IPS-15b (cell line): ENCODE data around the gene BCL2L11.

Source experiments
- H3K27me3 ChIP-seq: one replicate; pipeline ENCODE4 v1.6.1; 2013; ENCODE audit warnings: low read length; ENCODE audit not compliant: control insufficient read depth, insufficient read depth
- H3K36me3 ChIP-seq: one replicate; pipeline ENCODE4 v1.6.1; 2013; ENCODE audit warnings: low read length; ENCODE audit not compliant: control insufficient read depth, insufficient read depth
- H3K4me1 ChIP-seq: one replicate; pipeline ENCODE4 v1.6.1; 2013; ENCODE audit warnings: mild to moderate bottlenecking, low read length; ENCODE audit not compliant: control insufficient read depth, insufficient read depth
- H3K4me3 ChIP-seq: one replicate; pipeline ENCODE4 v1.5.1; 2013; ENCODE audit warnings: low read depth, low read length
- H3K9ac ChIP-seq: one replicate; pipeline ENCODE4 v1.6.1; 2013; ENCODE audit warnings: low read depth, mild to moderate bottlenecking, low read length
- H3K9me3 ChIP-seq: one replicate; pipeline ENCODE4 v1.6.1; 2013; ENCODE audit warnings: mild to moderate bottlenecking, low read length; ENCODE audit not compliant: control insufficient read depth, insufficient read depth

The BCL2L11 gene

DNA sequence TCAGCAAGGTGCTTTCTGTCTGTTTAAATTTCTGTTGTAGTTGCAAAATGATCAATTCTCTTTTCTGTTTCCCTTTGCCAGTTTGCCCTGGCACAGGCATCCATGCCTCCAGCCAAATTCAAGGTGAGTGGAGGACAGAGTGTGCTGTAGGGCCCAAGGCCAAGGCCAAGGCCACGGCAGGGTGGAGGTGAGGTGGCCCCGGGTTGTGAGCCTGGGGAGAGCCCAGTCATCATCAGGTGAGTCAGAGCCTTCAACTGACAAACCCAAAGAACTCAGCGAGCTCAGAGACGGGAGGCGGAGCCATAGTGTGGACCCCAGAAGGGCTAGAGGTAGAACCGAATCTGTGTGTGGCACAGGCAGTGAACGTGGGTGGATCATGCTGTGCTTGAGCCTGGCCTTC lies 55.7 kb downstream of the BCL2L11 start:
- peaks cover 5% of the 10 kb centered on the region for H3K4me1 ChIP-seq
- no peaks in the 10 kb centered on the region for H3K27me3 ChIP-seq
- H3K36me3 ChIP-seq: no peaks in the 10 kb centered on the region
- no peaks in the 10 kb centered on the region for H3K9me3 ChIP-seq
- H3K9ac ChIP-seq: no peak overlapping the region
- H3K4me3 ChIP-seq: no peak overlapping the region

DNA sequence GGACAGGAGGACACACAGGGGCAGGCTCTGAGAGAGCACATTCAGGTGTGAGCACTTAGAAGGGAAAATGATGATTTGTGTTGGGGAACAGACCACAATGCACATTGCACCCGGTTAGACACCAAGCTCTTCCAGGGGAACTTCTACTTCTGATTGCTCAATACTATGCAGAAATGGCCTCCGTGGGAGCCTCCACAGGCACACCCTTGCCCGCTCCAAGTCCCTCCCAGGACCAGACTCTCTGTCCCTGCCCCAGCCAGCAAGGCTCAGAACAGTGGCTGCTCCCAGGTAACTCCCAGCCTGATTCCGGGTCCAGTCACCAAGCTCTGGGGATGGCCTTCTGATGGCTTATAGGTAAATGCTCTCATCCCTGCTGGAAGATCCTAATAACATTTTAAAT lies 56.2 kb downstream of the BCL2L11 start:
- Histone ChIP-seq H3K9ac (no peak overlapping the region), H3K4me1 (peaks cover 5% of the 10 kb centered on the region), H3K36me3 (no peaks in the 10 kb centered on the region), H3K4me3 (no peak overlapping the region), H3K9me3 (no peaks in the 10 kb centered on the region), H3K27me3 (no peaks in the 10 kb centered on the region)

DNA sequence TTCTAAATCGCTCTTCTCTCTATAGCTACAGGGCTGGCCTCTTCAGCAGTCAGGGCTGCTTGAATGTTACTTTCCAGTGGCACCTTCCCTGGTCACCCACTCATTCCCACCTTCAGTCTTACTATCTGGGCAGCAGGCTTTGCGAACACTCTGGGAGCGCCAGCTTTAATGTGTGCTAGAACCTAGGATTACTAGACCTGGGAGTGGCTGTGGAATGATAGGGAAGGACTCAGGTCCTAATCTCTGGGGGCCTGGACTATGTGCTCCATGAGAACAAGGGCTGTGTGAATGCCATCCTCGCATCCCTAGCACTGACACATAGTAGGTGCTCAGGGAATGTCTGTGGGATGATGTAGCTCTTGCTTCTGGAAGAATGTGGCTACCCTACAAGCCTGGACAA lies 57.6 kb downstream of the BCL2L11 start:
- H3K27me3 ChIP-seq: no peaks in the 10 kb centered on the region
- H3K9ac ChIP-seq: no peak overlapping the region
- H3K36me3 ChIP-seq: no peaks in the 10 kb centered on the region
- H3K4me1 ChIP-seq: peaks cover 5% of the 10 kb centered on the region
- H3K9me3 ChIP-seq: no peaks in the 10 kb centered on the region
- H3K4me3 ChIP-seq: no peak overlapping the region

DNA sequence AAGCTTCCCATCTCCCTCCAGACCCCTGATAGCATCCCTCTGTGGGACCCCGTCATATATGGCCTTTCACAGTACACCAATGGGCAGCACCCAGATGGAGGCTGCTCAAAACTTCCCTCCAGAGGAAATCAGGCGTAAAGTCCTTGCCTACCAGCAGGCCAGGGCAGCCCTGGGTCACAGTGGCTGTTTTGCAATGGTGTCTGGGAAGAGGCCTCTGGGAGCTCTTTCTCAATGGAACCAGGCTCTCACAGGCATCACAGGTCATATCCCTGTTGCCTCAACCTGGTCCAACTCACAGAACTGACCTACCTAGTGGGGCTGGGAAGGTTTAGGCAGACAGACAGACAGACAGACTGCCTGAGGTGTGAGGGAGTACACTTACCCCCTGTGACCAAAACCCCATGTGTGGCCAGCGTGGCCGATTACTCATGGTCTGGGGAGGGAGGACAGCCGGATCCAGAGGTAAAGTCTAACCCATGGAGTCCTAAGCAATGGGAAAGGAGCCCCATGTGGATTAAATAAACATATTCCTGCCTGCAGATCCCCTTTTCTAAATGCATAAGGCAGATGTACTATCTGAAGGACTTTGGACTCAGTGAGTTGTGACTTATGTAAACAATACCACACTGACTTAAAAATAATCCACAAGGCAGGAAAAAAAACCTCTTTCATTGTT lies 58.2 kb downstream of the BCL2L11 start:
- Histone ChIP-seq H3K4me3 (no peak overlapping the region), H3K9me3 (no peaks in the 10 kb centered on the region), H3K27me3 (no peaks in the 10 kb centered on the region), H3K36me3 (no peaks in the 10 kb centered on the region), H3K4me1 (peaks cover 5% of the 10 kb centered on the region), H3K9ac (no peak overlapping the region)

DNA sequence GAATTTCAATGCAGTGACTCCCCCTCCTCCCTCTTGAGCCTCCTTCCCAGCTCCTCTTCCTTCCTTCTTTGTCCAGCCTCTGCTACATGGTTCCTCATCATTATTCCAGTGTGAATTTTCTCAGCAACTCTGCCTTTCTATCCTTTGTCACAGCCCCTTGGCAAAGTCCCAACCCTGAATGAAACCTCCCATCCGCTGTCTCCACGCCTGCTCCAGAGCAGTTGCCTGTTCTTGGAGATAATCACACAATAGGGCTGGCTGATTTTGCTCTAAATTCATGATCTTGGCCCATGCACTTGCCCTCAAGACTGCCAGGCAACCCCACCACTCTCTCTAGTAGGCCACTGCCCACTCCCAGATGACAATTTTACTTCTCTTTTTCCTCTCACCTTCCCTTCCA lies 61.4 kb downstream of the BCL2L11 start:
- no peaks in the 10 kb centered on the region for H3K4me1 ChIP-seq
- no peaks in the 10 kb centered on the region for H3K36me3 ChIP-seq
- H3K9ac ChIP-seq: no peak overlapping the region
- H3K4me3 ChIP-seq: no peak overlapping the region
- no peaks in the 10 kb centered on the region for H3K27me3 ChIP-seq
- no peaks in the 10 kb centered on the region for H3K9me3 ChIP-seq

DNA sequence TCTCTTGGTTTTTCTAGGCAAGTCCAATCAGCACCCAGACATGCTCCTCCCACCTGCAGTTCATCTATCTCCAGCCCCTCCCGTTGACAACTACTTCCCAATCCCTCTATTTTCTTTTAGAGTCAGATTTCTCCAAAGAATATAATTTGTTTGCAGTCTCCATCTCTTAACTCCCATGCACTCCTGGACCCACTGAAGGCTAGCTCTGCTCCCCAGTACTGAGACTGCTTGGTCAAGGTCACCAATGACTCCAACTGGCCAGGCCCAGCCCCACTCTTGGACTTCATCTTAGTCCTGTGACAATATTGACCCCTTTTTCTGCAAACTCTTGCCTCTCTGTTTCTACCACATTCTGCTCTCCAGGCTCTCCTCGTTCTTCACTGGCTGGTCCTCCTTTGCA lies 62.0 kb downstream of the BCL2L11 start:
- no peaks in the 10 kb centered on the region for H3K9me3 ChIP-seq
- H3K4me1 ChIP-seq: no peaks in the 10 kb centered on the region
- no peak overlapping the region for H3K4me3 ChIP-seq
- H3K27me3 ChIP-seq: no peaks in the 10 kb centered on the region
- no peak overlapping the region for H3K9ac ChIP-seq
- H3K36me3 ChIP-seq: no peaks in the 10 kb centered on the region

DNA sequence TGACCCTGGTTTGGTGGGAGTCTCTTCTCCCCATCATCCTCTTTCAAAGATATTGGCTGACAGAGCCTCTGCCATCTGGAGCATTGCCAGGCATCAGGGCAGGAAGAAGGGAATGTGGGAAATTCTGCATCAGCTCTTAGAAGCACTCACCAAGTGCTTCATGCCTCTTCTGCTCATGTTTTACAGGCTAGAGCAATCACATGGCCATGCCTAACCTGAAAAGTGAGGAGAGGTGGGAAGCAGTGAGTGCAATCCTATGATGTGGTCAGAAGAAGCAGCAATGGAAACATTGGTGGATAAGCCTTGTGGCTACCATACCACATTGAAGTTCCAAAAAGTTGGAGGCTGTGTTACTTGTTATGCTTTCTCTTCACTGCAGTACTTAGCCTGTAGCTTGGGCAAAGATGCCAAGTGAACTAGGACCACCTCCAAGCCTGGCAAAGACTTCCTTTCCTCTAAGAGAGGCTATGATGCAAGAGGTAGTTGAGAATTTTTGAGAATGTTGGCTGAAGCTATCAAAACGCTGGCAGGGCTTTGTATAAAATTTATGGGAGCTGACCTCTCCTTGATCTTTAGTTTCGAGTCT lies 64.1 kb downstream of the BCL2L11 start:
- no peaks in the 10 kb centered on the region for H3K36me3 ChIP-seq
- no peaks in the 10 kb centered on the region for H3K27me3 ChIP-seq
- no peaks in the 10 kb centered on the region for H3K4me1 ChIP-seq
- no peak overlapping the region for H3K9ac ChIP-seq
- H3K4me3 ChIP-seq: no peak overlapping the region
- no peaks in the 10 kb centered on the region for H3K9me3 ChIP-seq

DNA sequence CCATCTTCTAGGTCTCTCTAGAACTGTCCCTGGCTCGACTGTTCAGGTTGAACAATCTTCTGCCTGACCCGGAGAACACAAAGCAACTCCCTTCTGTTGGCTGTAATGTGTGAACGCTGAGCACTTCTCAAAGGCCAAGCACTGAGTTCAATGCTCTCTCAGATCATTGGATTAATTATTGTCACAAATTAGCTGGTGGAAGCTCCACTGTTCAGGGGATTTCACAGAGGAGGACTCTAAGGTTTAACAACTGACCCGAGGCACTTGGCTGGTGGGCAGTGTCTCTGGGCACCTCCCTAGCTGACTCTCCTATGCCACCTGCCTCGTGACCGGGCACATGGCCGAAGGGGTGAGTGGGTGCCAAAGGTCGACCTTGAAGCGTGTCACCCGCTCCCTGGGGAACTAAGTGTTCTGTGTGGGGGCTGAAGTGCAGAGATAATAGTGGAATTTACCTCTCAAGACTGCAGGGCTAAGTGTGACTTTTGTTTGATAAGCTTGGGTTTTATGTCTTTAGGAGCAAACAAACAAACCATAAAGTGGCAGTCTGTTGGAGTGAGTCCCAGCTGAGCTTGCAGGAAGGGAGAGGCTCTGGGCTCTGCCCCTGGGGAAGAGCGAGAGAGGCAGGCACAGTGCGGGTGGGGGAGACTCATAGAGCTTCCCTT lies 64.8 kb downstream of the BCL2L11 start:
- Histone ChIP-seq H3K9me3 (no peaks in the 10 kb centered on the region), H3K27me3 (no peaks in the 10 kb centered on the region), H3K4me3 (no peak overlapping the region), H3K9ac (no peak overlapping the region), H3K4me1 (no peaks in the 10 kb centered on the region), H3K36me3 (no peaks in the 10 kb centered on the region)

DNA sequence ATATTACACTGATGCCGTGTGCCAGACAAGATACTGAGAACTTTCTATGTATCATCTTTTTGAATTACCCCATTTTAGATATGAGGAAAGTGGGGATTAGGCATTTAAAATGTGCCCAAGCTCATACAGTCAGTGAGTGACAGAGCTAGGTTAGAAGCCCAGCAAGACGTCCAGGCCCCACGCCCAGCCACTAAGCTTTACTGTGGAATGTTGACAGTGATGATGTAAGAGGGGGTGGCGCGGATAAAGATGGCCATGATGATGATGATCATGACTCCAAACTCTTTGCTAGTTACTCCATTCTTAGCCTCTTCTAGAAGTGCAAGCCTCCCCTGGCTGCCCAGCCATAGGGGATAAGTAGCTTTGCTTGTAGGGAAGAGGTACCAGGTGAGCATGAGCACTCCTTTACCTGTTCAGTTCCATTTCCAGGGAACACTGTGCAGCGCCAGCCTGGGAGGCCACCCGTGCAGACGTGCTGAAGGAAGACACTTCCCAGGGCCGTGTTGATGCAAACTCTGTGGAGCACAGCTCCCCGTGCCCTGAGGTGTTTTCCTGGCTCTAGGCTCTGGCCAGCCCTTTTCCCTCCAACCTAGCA lies 65.5 kb downstream of the BCL2L11 start:
- Histone ChIP-seq H3K9ac (no peak overlapping the region), H3K4me3 (no peak overlapping the region), H3K36me3 (no peaks in the 10 kb centered on the region), H3K4me1 (no peaks in the 10 kb centered on the region), H3K27me3 (no peaks in the 10 kb centered on the region), H3K9me3 (no peaks in the 10 kb centered on the region)

DNA sequence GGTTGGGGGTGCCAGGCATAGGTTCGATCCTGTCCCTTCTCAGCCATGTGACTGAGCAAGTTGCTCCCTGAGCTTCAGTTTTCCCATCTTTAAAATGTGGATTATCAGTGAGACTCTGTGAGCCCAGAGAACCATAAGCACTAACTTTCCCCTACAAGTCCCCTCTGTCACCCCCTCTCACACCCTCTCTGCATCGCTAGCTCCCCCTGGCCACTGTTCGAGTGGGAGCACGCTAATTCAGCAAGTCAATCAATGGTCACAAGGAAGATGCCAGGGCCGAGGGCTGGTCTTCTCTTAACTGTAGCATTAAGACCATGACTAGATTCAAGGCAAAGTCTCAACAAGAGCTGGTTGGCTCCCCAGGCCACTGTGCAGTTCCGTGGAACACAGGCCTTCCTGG lies 66.2 kb downstream of the BCL2L11 start:
- no peaks in the 10 kb centered on the region for H3K36me3 ChIP-seq
- H3K9me3 ChIP-seq: no peaks in the 10 kb centered on the region
- no peak overlapping the region for H3K4me3 ChIP-seq
- no peaks in the 10 kb centered on the region for H3K4me1 ChIP-seq
- no peak overlapping the region for H3K9ac ChIP-seq
- H3K27me3 ChIP-seq: no peaks in the 10 kb centered on the region

DNA sequence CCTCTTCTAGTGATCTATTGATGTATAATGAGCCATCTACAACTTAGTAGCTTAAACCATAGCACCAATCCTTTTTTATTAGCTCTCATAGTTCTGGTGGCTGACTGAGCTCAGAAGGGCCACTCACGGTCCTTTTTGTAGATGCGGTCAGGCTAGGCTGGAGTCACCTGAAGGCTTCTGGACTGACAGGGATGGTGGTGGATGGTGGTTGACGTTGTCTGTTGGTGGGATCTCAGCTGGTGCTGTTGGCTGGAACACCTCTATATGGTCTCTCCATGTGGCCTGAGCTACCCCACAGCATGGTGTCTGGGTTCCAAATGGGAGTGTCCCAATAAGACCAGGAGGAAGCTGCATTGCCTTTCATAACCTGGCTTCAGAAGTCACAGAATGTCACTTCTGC lies 68.0 kb downstream of the BCL2L11 start:
- no peaks in the 10 kb centered on the region for H3K4me1 ChIP-seq
- no peaks in the 10 kb centered on the region for H3K27me3 ChIP-seq
- no peak overlapping the region for H3K9ac ChIP-seq
- H3K4me3 ChIP-seq: no peak overlapping the region
- no peaks in the 10 kb centered on the region for H3K36me3 ChIP-seq
- H3K9me3 ChIP-seq: no peaks in the 10 kb centered on the region

DNA sequence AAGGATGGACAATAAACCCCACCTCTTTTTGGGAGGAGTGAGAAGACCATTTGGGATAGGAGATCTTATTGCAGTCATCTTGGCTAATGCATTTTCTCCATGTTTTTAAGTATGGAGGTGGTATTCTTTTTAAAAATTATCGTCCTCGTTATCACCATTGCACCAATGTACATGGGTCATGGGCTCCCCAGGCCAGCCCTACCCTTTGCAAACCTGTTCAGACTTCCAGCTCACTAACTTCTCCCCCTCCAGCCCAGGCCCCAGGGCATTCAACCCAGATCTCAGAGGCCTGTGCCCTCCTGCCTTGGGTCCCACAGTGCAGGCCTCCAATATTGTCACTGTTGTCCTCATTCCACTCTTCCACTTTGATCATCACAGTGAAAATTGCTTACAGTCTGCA lies 68.4 kb downstream of the BCL2L11 start:
- H3K4me3 ChIP-seq: no peak overlapping the region
- no peaks in the 10 kb centered on the region for H3K36me3 ChIP-seq
- no peak overlapping the region for H3K9ac ChIP-seq
- H3K4me1 ChIP-seq: no peaks in the 10 kb centered on the region
- no peaks in the 10 kb centered on the region for H3K27me3 ChIP-seq
- H3K9me3 ChIP-seq: no peaks in the 10 kb centered on the region
